Superior temporal gyrus (tissue), 1 donor: Measurements from ENCODE around the gene INF2.

Experiments used
- DNase-seq: peaks from one replicate; pipeline ENCODE4 v3.0.0-alpha.2; 2016; ENCODE audit errors: extremely low spot score

Gene INF2

GRCh38 chr14:104702106-104702505 lies 12.7 kb downstream of the INF2 start:
- no peak for DNase-seq

DNA sequence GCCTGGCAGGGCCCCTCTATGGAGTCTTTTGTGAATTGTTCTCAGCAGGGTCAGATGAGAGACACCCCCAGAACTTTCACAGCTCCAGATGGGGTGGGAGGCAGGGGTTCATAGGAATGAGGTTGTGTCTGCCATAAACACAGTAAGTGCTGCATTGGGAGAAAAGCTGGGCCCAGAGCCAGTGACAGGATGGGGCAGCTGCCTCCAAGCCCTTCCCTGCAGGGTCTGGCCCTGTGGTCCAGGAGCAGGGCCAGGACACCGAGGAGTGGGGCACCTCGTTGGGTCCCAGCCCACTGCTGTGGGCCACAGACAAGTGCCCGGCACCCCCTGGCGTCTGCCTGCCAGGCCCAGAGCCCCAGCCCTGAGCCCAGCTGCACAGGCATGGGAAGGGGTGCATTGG lies 13.3 kb downstream of the INF2 start:
- no peak for DNase-seq

DNA sequence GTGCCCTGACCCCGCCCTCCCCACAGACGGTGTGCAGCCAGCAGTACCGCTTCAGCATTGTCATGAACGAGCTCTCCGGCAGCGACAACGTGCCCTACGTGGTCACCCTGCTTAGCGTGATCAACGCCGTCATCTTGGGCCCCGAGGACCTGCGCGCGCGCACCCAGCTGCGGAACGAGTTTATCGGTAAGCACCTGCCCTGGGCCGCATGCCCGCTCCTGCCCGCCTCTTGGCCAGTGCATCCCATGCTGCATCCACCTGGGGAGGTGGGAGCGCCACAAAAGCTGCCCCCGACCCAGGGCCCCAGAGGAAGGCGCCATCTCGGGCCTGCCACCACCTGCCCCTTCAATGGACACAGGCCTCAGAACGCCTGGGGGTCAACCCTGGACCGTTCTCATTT lies 13.9 kb downstream of the INF2 start:
- no peak for DNase-seq

DNA sequence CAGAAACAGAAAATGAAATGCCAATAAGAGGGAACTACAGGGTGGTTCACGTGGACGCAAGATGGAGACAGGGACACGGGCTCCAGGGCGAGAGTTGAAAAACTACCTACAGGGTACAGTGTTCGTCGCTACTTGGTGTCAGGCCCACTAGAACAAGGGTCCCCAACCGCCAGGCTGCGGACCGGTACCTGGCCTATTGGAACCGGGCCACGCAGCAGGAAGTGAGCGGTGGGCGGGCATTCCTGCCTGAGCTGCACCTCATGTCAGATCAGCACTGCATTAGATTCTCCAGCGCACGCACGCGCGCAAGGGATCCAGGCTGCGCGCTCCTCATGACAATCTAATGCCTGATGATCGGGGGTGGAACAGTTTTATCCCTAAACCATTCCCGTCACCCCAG lies 14.8 kb downstream of the INF2 start:
- no peak for DNase-seq

GRCh38 chr14:104705340-104706047 lies 16.1 kb downstream of the INF2 start:
- no peak for DNase-seq

DNA sequence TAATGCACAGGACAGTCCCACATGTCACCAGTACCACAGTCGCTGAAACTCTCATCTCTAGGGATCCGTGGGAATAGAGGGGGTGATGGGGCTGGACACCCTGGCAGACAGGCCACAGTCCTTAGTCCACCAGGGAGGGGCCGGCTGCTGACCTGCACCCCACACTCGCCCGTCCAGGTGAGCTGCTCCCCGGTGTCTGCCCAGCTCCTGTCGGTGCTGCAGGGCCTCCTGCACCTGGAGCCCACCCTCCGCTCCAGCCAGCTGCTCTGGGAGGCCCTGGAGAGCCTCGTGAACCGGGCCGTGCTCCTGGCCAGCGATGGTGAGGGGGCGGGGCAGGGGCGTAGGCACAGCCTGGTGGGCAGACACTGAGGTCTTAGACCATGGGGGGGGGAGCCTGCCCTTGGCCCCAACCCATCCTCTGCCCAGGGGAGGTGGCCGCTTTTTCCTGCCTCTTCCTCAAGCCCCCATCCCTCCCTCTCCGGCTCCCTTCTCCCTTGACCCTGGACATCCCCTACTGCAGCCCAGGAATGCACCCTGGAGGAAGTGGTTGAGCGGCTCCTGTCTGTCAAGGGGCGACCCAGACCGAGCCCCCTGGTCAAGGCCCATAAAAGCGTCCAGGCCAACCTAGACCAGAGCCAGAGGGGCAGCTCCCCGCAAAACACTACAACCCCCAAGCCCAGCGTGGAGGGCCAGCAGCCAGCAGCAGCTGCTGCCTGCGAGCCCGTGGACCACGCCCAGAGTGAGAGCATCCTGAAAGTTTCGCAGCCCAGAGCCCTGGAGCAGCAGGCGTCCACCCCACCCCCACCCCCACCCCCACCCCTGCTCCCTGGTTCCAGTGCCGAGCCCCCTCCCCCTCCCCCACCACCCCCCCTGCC lies 17.6 kb downstream of the INF2 start:
- DNase-seq, result no peak

GRCh38 chr14:104707608-104708595 lies 18.5 kb downstream of the INF2 start:
- no peak for DNase-seq

GRCh38 chr14:104708606-104709268 lies 19.3 kb downstream of the INF2 start:
- peak; percentile 83 for DNase-seq

GRCh38 chr14:104709387-104710039 lies 20.1 kb downstream of the INF2 start:
- DNase-seq, result no peak

- DNase-seq, result no peak
These were observed 20.8 kb downstream of the INF2 start for GRCh38 chr14:104710071-104710735.

DNA sequence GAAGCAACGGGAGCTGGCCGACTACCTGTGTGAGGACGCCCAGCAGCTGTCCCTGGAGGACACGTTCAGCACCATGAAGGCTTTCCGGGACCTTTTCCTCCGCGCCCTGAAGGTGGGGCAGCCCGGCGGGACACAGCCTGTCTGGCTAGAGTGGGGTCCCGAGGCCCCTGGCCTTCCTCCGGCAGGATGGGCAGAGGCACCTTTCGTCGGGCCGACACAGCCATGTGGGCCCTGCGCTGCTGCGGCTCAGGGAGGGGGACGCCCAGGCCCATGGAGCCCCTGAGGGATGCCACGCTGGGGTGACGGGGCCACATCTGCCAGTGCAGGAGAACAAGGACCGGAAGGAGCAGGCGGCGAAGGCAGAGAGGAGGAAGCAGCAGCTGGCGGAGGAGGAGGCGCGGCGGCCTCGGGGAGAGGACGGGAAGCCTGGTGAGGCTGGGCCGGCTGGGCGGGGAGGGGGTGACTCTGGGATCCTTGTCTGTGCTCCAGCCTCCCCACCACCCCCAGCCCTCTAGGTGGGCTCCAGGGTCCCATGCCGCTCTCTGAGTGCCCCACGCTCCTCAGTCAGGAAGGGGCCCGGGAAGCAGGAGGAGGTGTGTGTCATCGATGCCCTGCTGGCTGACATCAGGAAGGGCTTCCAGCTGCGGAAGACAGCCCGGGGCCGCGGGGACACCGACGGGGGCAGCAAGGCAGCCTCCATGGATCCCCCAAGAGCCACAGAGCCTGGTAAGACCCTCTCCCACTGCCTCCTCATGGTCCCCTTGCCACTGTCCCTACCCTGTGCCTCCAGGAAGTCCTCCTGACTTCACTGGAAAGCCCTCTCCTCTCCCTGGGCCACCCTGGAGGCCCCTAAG lies 23.7 kb downstream of the INF2 start:
- no peak for DNase-seq

GRCh38 chr14:104714066-104714465 lies 24.6 kb downstream of the INF2 start:
- no peak for DNase-seq

- DNase-seq, result no peak
These were observed 25.3 kb downstream of the INF2 start for GRCh38 chr14:104714681-104715080.

GRCh38 chr14:104715416-104715815 lies 26.0 kb downstream of the INF2 start:
- DNase-seq, result no peak

DNA sequence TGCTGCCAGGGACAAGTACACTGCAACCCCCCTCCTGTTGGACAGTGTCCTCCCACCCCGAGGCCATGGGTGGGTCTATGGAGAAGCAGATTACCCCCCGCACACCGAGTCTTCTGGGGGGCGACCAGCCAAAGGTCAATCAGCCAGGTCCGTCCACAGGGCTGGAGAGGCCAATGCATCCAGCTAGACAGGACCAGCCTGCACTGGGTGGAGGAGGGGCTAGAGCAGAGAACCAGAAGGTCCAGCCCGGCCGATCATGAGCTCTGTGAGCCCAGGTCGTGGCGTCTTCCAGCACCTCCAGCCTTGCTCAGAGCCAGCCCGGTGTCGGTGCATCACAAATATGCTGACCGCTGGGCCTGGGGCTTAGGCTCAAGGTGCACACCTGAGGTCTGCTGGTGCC lies 26.5 kb downstream of the INF2 start:
- no peak for DNase-seq

- DNase-seq, result no peak
These were observed 27.7 kb downstream of the INF2 start for GRCh38 chr14:104717137-104717536.

- DNase-seq, result no peak
These were observed 28.2 kb downstream of the INF2 start for GRCh38 chr14:104717646-104718045.

GRCh38 chr14:104718147-104718546 lies 28.7 kb downstream of the INF2 start:
- no peak for DNase-seq

DNA sequence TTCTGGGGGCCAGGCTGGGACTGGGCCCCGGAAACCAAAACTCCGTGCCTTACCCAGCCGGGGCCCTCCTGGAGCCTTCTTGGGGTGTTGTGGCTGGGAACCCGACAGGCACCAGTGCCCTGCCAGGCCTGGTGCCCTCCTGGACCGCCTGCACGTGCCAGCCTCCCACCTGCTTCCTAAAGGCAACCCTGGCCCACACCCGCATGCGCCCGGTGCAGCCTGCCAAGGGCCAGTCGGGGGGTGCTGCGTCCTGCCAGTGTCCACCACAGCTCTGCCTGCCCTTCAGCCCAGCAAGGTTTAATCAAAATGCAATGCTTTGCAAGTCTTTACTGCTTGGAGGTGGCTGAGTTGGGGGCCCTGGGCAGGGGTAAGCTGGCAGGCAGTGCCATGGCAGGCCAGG lies 29.5 kb downstream of the INF2 start:
- no peak for DNase-seq
